ENCODE results near the gene CHID1. TPM values are rescaled to one million over a fixed set of nuclear protein-coding genes. Genes with fewer than 3 reads are reported as not detected.

CHID1 gene
- total and polyA plus RNA-seq, 2 experiments from 2014 or later: 54.1 to 67.3 TPM

GRCh38 chr11:875203-875602, 35.4 kb downstream of the CHID1 start:
- Histone ChIP-seq H3K4me2 (no peak overlapping the region), H3K27me3 (ENCODE audit: insufficient read depth) (no peaks in the 10 kb centered on the region), H3F3A (replicated peaks; ENCODE audit: low read depth) (peaks cover 15% of the 10 kb centered on the region; the same call in 1 of the 2 replicates), H3K79me2 (replicated peaks; ENCODE audit: insufficient read depth) (no peaks in the 10 kb centered on the region), H3K36me3 (ENCODE audit: insufficient read depth) (peaks cover 4% of the 10 kb centered on the region; the same call in 1 of the 2 replicates), H3K9me2 (ENCODE audit: insufficient read depth) (no peaks in the 10 kb centered on the region), H4K20me1 (replicated peaks; ENCODE audit: insufficient read depth) (peaks cover 12% of the 10 kb centered on the region), H3K4me1 (ENCODE audit: insufficient read depth) (no peaks in the 10 kb centered on the region), H3K27ac (ENCODE audit: low read depth) (no peak overlapping the region), H3K4me3 (no peak overlapping the region), H2AFZ (no peak overlapping the region)
- DNase-seq (ENCODE audit: low spot score) (no peak), ATAC-seq (no peak)
- Mint-ChIP-seq H3K27me3 (ENCODE audit: insufficient read depth, low read depth, poor library complexity) (peaks cover 24% of the 10 kb centered on the region), H3K9me3 (no peaks in the 10 kb centered on the region), H3K27ac (no peak overlapping the region), H3K4me1 (peaks cover 1% of the 10 kb centered on the region), H3K4me3 (no peak overlapping the region), H3K36me3 (ENCODE audit: low read depth) (peaks cover 26% of the 10 kb centered on the region)
- no peak for TF ChIP-seq STAT1 (IDR thresholded peaks at IDR 0.05; ENCODE audit: unreplicated experiment)
- TF ChIP-seq ZNF462 (CRISPR knock-in tag; IDR thresholded peaks at IDR 0.05): no peak
- no peak for TF ChIP-seq NANOG (IDR thresholded peaks at IDR 0.05; ENCODE audit: borderline replicate concordance)
- no peak for TF ChIP-seq EZH2phosphoT487 (IDR thresholded peaks at IDR 0.05; ENCODE audit: unreplicated experiment)

GRCh38 chr11:873706-874105, 36.9 kb downstream of the CHID1 start:
- DNase-seq (ENCODE audit: low spot score) (no peak), ATAC-seq (no peak)
- Mint-ChIP-seq H3K27me3 (ENCODE audit: insufficient read depth, low read depth, poor library complexity) (peaks cover 25% of the 10 kb centered on the region), H3K4me3 (no peak overlapping the region; the same call in 2 of the 3 replicates), H3K27ac (no peak overlapping the region), H3K4me1 (peaks cover 4% of the 10 kb centered on the region), H3K9me3 (no peaks in the 10 kb centered on the region), H3K36me3 (ENCODE audit: low read depth) (peaks cover 21% of the 10 kb centered on the region)
- Histone ChIP-seq H3F3A (replicated peaks; ENCODE audit: low read depth) (peaks cover 15% of the 10 kb centered on the region; the same call in 1 of the 2 replicates), H3K4me1 (ENCODE audit: insufficient read depth) (no peaks in the 10 kb centered on the region), H3K4me3 (no peak overlapping the region), H3K27ac (ENCODE audit: low read depth) (no peak overlapping the region), H3K79me2 (replicated peaks; ENCODE audit: insufficient read depth) (no peaks in the 10 kb centered on the region), H3K27me3 (ENCODE audit: insufficient read depth) (no peaks in the 10 kb centered on the region), H3K4me2 (no peak overlapping the region), H3K36me3 (ENCODE audit: insufficient read depth) (no peaks in the 10 kb centered on the region), H3K9me2 (ENCODE audit: insufficient read depth) (no peaks in the 10 kb centered on the region), H2AFZ (no peak overlapping the region), H4K20me1 (replicated peaks; ENCODE audit: insufficient read depth) (peaks cover 12% of the 10 kb centered on the region)
- TF ChIP-seq ZNF462 (CRISPR knock-in tag; IDR thresholded peaks at IDR 0.05): no peak
- no peak for TF ChIP-seq EZH2phosphoT487 (IDR thresholded peaks at IDR 0.05; ENCODE audit: unreplicated experiment)
- no peak for TF ChIP-seq CREB1 (CRISPR knock-in tag; IDR thresholded peaks at IDR 0.05; ENCODE audit: low read depth)
- TF ChIP-seq EZH2 (IDR thresholded peaks at IDR 0.05; ENCODE audit: low read depth, unreplicated experiment): no peak

All from GM23338 (cell line).